GM21515 (cell line): ENCODE data around the gene MKRN2.
A peak's percentile ranks its signal among the peaks of the same experiment; 100 is the strongest.
"Not testable (repeated sequence)": the region's sequence is repeated elsewhere in the genome, so short reads cannot be mapped to it uniquely, and the experiment has no call there.

ENCODE experiments used
- ATAC-seq: cut with Tn5 transposase; IDR thresholded peaks from one replicate; pipeline ENCODE4 v1.9.1; 2021; ENCODE audit not compliant: unreplicated experiment

MKRN2 gene, protein sequence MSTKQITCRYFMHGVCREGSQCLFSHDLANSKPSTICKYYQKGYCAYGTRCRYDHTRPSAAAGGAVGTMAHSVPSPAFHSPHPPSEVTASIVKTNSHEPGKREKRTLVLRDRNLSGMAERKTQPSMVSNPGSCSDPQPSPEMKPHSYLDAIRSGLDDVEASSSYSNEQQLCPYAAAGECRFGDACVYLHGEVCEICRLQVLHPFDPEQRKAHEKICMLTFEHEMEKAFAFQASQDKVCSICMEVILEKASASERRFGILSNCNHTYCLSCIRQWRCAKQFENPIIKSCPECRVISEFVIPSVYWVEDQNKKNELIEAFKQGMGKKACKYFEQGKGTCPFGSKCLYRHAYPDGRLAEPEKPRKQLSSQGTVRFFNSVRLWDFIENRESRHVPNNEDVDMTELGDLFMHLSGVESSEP

DNA sequence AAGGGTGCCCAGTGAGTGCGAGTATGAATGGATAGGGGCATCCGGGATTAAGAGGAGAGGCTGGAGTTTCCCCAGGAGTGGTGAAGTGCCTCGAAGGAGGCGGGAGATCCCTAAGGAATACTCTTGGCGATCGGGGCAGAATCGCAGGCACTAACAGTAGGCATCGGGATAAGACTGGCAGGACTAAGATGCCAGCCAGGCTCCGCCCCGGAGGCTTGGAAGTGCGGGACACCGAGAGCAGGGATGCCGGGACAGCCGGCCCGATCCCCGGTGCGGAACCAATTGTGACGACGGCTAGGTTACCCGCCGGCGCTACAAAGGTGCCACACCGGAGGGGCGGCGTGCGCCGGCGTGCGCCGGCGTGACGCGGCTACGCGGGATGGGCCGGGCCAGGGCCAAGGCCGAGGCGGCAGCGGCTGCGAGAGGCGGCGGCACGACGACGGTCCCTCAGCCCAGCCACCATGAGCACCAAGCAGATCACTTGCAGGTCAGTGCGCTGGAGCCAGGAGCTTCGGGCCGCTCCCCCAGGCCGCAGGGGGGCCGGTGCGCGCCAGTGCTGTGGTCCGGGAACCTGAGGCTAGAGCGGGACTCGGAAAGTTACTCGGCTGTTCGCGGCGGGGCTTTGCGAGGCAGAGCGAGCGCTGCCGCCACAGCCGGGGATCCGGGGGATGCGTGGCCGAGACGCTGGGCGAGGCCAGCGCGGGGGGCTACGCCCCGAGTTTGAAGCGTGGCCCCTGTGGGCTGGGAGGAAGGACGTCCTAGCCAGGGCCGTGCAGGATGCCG lies at the start of gene MKRN2:
Gene MKRN2, plus strand, starts transcription at position 398 of the 783 bp plus-strand sequence. Its CDS starts 64 bp downstream, at position 462.
- ATAC-seq: peak; percentile 84

DNA sequence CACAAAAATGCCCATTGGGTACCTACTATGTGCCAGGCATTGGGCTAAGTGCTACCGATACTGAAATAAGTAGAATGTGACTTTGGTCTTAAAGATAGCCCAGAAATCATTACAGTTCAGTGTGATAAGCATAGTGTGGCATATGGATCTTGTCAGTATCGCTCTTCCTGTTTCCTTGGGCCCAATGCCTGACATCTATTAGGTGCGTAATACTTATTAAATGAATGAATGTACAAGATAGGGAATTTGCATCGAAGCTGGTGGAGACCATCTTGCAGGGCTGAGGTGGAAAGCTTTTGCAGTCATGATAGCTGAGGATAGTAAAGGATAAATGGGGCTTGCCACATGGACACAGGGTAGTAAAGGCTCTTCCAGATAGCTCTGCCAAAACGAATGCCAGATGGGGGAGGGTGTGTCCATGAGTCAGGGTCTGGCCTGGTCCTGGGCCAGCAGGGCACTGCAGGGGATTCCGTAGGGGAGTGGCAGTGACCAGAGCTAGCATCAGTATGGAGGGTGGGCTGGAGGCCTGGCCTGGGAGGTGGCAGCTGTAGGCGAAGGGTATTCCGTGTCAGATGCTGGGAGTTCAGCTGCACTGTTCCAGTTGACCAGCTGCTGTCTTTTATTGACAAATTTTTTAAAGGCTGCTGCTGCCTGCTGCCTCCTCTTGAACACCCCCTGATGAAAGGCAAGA lies 49.2 kb upstream of the MKRN2 start:
- ATAC-seq: no peak

DNA sequence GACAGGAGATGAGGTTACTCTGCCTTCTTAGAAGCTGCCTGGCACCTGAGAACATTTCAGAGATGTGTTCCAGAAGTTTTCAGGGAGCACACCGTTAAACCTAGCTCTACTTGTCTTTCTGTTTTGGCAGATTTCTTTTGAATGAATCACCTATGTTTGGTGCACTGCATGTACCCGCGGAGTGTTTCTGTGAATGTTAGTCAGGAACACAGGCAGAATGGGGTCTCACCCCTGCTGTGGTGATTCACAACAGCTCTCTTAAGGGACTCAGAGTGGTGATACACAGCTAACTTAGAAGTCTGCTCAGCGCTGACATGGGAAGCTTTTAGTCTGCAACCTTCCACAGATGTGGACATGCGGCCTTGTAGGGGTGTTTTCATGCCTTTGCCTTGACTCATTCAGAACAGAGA lies 48.6 kb upstream of the MKRN2 start:
- ATAC-seq: no peak

DNA sequence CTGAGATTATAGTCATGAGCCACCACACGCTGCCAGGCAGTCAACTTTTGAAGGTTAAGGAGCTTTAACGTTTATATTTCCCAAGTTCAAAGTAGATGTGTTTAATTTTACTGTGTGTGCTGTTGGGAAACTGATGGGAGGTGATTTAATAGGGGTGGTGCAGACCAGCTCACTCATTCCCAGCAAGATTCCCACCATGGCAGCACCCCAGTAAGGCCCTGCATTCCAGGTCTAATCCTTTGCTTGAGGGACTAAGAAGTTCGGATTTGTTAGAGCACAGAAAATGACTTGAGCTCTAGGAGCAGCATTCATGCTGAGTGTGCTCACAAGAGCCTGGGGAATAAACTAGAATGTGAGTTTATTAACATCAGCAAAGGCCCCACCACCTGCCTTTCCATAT lies 47.4 kb upstream of the MKRN2 start:
- ATAC-seq: no peak

DNA sequence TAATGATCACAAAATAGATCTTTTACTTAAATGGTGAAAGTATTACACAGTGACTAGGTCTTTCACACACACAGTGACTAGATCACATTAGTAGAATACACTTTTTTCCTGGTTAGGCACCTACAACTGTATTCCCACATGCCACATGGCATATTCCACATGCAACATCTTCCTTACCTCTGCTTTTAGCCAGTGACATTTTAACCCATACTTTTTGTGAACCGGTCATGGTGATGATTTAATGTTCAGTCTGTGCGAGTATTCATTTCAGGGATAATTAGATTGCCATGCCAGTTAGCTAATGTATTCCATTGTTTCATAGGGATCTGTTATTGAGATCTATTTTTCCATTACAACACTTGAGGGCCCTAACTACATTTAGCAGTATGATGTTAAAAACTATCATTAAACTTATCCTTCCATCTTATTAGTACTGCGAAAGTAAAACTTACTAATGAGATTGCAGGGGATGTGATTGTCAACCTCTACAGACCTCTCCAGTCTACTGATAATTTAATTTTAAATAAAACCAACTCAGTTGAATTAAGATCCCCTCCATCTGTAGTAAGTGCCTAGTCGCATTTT lies 44.3 kb upstream of the MKRN2 start:
- ATAC-seq: no peak

DNA sequence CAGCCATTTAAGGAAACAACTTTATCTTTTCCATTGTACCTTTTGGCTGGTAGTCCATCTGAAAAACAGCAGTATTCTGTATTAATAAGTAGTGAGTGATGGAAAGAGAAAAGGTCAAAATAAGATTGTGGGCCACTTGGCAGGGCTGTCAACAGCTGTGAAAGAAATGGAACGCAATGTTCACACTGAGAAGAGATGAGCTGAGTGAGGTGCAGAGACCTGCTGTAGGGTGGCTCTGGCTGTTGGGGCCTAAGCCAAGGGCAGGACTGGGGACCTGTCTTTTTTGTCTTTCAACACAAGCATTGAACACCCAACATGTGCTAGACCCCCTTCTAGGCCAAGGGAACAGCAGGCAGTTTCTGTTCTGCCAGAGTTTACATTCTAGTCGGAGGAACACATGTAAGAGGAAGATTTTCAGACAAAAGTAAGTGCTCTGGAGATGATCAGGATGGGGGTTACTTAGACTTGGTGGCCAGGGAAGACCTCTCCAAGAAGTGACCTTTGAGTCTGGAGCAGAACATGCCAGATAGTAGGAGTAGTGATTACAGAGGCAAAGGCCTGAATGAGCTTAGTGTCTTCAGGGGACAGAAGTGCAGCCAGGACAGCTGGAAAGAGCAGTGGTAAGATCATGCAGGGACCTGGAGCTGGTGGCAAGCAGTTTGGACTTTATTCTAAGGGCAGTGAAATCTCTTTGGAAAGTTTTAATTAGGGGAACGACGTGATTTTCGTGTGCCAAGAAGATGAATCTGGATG lies 43.0 kb upstream of the MKRN2 start:
- ATAC-seq: no peak

DNA sequence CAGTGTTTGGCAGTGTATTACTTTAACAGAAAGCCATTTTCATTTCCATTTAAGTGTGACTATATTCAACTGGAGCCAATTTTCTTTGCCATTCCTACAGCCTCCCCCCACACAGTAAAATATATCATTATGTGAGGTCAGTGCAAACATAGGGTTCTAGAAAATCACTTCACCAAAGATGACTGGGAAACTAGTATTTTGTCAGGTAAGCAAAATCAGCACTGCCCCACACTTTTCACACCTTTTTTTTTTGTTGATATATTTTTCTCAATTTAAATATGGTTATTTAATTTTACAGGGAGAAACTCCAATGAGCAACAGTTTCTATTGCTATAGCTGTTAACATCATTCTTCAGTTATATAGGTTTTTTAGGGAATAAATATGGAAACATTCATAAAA lies 41.3 kb upstream of the MKRN2 start:
- ATAC-seq: no peak

DNA sequence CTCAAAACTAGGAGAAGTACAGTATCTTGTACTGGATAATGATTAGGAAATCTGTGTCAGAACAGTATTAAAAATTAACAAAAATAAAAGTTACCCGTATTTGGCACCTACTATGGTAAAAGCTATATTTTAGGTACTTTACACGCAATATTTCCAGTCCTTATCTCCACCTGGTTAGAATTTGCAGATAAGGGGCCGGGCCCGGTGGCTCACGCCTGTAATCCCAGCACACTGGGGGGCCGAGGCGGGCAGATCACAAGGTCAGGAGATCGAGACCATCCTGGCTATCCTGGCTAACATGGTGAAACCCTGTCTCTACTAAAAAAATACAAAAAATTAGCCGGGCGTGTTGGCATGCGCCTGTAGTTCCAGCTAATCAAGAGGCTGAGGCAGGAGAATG lies 40.0 kb upstream of the MKRN2 start:
- ATAC-seq: no peak

DNA sequence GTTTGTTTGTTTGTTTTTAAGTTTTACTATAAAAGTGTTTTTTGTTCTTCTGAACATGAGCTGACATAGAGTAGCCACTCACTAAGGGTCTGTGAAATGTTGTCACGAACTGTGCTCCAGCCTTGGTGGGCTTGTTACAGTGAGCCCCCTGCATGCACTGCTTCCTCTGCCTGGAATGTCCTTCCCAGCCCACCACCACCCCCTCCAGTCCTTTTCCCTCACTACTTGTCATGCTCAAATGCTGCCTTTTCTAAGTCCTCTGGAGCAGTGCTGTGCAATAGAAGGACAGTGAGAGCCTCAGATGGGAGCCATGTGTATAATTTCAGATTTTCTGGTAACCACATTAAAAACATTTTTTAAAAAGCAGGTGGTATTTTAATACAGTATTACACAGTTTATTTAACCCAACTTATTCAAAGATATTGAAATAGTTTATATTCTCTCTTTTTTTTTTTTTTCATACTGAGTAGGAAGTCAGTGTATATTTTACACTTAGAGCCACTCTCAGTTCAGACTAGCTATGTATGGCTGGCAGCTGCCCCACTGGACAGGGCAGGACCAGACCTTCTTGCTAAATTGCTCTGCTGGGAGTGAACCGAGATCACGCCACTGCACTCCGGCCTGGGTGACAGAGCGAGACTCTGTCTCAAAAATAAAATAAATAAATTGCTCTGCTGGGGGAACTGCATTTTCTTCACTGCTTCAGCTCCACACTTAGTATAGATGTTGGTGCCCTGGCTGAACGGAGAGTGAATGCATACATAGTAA lies 38.4 kb upstream of the MKRN2 start:
- no peak for ATAC-seq

DNA sequence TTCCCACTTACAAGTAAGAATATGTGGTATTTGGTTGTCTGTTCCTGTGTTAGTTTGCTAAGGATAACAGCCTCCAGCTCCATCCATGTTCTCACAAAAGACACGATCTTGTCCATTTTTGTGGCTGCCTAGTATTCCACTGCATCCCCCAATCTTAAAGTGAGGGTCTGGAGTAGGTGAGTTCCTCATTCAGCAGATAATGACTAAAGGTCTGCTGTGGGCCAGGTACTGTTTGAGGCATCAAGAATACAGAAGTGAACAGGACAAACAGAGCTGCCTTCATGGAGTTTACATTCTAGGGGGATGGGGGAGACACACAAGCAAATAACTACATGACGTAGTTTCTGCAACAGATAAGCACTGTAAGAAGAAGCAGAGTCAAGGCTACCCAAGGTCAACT lies 35.9 kb upstream of the MKRN2 start:
- ATAC-seq: no peak

DNA sequence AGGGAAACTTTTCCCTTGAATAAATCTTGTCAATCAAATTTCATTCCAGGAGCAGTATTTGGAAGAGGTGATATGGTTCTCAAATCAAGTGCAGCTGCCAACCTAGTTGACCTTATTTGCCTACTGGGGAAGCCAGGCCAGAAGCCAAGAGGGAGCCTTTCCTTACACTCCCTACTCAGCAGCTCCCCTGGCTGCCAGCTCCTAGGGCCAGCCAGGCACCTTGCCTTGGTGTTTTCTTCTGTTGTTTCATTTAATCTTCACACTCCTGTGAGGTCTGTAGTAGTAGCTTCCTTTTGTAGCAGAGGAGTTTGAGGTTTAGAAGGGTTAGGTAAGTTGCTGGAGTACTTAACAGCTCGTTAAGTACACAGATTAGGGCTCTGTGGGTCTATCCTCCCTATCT lies 34.2 kb upstream of the MKRN2 start:
- no peak for ATAC-seq

DNA sequence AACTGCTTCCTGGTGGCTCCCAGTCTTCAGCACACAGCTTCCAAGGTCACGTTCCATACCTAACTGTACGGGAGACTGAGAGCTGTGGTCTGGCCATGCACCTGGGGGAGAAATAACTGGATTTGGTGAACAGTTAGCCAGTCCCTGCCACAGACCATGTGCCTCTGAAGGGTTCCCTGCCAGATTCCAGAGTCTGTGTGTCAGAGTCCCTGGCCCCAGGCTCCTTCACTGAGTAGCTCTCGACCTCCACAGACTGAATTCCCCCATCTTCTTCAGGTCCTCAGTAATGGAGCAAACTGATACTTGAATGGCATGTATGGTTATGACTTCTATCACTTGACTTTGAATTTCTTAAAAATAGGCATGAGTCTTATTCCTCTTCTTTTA lies 29.1 kb upstream of the MKRN2 start:
- ATAC-seq: no peak

DNA sequence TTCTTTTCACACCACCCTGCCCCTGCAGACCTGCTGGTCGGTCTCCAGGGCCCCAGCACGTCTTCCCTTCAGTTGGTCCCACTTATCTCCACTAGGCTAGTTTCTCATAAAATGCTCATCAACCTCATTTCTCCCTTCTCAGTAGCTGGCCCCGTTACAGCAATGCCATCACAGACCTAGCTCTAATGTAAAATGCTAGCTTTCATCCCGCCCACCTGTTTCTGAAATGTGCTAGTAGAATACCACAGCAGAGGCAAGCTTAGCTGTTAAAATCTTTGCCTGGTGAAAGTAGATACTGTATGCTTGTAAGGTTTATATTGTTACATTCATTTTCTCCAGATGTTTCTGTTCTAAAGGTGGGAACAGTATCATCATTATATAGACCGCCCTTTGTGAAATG lies 24.7 kb upstream of the MKRN2 start:
- ATAC-seq: no peak

DNA sequence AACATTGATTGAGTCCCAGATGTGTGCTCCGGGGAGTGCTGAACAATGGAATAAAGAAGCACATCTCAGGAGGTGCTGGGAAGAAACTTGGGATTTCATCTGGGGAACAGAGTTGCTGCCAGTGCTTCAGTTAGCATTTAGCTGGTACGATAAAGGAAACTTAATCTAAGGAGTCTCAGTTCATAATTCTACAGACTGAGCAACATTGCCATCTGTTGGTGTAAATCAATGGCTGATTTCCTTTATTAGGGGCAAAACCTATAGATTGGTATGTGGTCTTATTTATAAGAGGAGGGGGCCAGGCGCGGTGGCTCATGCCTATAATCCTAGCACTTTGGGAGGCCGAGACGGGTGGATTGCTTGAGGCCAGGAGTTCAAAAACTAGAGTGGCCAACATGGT lies 20.5 kb upstream of the MKRN2 start:
- ATAC-seq: no peak

DNA sequence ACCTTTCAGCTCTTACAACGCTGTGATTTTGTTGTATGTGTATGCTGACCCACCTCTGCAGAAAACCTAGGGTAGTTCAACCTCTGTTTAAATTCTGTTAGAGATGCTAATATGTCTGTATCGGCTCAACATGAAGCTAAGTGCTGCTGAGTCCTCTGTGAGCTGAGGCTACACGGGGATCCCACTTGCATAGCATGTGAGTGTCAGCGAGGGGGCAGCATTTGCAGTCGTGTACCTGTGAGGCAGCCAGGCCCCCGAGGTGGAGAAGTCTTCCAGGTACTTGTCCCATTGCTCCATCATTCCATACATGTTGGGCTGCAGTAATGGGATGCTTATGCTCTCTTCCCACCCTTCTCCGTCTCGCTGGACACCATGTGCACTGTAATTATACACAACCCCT lies 15.3 kb upstream of the MKRN2 start:
- ATAC-seq: no peak

DNA sequence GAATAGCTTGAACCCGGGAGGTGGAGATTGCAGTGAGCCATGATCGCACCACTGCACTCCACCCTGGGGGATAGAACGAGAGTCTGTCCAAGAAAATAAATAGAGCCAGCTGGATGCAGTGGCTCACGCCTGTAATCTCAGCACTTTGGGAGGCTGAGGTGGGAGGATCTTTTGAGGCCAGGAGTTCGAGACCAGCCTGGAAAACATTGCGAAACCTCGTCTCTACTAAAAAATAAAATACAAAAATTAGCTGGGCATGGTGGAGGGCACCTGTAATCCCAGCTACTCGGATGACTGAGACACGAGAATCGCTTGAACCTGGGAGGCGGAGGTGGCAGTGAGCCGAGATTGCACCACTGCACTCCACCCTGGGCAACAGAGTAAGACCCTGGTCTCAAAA lies 13.4 kb upstream of the MKRN2 start:
- ATAC-seq: not testable (repeated sequence)

DNA sequence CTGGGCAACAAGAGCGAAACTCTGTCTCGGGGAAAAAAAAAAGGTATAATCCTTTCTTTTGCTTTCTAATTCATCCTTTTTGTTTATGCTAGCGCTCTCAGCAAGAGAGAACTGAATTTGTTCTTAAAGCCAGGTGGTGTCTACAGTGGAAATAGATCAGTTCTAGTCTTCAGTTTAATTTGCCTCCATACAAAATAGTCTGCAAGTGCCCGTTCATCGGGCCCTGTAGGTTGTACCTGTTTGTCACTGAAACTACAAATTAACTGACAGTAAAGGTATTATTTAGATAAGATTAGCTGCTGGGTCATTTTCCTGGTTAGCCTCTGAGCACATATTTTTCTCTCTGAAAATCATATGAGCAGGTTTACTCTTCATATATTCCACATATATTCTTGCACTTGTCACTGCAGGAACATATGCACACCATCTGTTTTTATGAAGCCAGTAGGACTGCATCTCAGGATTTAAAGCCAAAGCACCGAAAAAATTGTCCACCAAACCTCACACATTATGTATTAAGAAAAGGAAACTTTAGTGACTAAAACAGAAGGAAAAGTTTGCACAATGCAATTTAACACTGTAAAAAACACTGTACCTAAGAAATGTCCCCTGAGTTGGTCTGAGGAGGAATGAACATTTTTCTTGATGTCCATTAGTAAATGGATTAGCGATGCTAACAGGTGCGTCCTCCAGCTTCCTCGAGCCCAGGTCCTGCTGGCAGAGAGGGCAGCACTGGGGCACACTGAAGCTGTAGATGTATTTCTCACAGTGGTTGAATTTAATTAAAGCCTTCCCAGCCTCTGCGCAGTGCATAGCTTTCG lies 12.0 kb upstream of the MKRN2 start:
- ATAC-seq: no peak

DNA sequence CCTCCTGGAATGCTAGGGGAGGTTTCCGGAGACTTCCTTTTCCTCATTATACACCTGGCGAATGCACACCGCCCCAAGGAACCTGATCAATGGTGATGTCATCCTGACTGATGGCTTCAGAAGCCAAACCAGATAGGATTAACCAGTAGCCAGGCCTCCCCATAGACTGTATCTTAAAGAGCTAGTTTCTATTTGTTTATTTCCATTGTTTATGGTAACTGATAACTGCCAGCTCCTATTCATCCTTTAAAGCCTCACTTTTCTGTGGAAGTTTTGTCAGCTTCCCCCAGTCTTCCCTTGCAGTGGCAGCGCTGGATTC lies 11.5 kb upstream of the MKRN2 start, which contains the start of gene MKRN2OS:
Gene MKRN2OS, minus strand, starts transcription at position 27 of the 319 bp plus-strand sequence. CDS start 35 bp downstream, outside the sequence.
- no peak for ATAC-seq
